ENCODE data around the gene CTAG2. TPM values are rescaled to one million over a fixed set of nuclear protein-coding genes. Genes with fewer than 3 reads are reported as not detected.
"Not testable (repeated sequence)": the region's sequence is repeated elsewhere in the genome, so short reads cannot be mapped to it uniquely, and the experiment has no call there.

The CTAG2 gene
- total RNA-seq: not detected in 2 replicates

DNA sequence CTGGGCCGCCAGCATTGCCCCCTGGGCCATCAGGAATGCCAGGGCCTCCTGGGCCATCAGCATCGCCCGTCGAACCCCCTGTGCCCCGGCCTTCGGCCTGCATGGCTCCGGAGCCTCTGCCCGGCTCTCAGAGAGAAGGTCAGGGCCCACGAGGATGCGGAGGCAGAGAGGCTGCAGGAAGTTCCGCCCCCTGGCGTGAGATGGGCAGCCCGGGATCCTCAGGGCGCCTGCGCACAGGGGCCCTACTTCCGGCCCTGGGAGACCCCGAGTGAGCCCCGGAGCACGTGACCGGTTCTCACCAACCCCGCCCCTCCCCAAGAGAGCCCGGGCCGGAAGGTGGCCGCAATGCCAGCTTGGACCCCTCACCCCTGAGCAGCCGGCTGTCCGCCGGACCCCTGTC, at the start of gene CTAG2:
CTAG2 (minus strand) TSS at position 167 of the 400 bp plus-strand sequence; CDS start at position 103, 64 bp downstream.
- intact Hi-C loops (cut with micrococcal nuclease): not testable (repeated sequence)

DNA sequence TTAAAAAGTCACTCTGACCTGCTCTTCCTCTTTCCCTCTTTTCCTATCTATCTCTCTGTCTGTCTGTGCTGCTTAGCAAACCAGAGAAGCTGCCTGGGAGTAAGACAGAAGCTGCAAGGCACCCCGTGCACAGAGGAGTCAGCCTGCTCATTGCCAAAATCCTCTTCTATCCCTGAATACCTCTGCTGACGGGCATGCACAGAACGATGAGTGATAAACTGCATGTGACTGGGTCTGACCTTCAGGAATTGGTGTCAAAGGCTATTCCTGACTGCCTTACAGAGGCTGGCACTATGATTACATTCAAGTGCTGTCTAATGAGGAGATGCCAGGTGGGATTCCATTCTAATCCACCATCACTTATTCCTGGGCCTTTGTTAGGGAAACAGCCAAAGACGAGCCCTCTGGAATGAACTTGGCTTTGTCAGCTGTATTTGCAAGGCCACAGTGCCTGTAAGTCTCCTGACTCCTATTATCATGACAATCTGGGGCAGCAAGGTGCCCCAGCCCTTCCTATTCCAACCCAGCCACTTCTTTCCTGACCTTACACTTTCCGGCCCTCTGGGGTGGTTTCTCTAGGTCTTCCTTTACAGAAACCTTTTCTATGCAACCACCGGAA, 45.4 kb upstream of the CTAG2 start:
- intact Hi-C loops (cut with micrococcal nuclease): no loop called here

DNA sequence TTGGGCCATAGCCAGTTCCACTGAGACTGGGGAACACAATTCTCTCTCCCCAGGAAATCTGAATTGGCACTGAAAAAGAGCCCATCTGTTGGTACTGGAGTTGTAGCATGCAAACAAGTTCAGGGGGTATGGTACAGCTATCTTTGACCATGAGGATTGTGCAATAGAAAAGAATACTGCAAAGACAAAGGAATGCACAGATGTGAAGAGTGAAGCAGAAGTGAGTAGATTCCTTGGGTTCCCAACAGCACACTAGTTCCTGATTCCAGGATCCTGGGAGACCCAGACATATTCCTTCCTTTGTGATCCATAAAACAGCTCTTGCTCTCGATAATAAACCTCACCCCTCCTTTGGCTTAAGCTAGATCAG, 43.3 kb upstream of the CTAG2 start:
- intact Hi-C loops (cut with micrococcal nuclease): no loop called here

DNA sequence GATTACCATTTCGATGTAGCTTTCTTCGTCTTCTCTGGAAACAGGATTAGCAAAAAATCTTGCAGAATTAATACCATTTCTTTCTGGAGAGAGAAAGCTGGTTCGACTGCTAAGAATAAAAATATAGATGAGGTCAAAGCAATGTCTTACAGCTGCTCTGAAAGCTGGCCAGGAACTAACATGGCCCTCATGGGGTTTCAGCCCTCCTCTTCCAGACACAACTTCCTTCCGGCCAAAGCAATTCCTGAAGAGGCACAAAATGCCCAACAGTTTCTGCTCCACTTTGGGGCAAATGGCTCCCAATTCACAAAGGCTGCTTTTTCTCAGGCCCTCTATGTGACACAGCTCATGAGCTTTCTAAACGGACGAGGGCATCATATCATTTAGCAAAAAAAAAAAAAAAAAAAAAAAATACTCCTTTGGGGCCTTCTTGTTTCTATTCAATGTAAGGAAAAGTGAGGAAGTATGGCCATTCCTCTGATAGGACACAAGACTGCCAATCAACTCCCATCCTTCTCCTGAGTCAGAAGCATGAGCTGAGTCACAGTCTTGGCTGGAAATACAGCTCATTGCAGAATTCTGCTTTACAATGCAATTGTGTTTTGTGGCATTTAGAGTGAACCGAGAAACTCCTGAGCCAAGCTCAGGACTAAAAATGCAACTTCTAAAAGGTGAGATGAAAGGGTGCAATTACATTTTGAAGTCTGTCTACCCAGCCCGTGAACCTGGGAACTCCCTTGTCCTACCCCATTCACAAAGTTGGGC, 42.7 kb upstream of the CTAG2 start:
- intact Hi-C loops (cut with micrococcal nuclease): no loop called here

DNA sequence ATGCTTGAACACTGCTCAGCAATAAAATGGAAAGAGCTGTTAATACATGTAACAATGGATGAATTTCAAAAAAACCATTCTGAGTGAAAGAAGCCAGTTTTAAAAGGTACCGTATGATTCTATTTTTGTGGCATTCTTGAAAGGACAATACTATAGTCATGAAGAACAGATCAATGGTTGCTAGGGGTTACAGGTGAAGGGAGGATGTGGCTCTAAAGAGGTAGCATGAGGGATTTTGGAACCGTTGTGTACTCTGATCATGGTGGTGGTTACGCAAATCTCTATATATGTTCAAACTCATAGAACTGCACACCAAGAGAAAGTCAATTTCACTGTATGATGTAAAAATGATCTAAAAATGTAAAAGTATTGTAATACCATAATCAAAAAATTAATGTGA, 40.0 kb upstream of the CTAG2 start:
- intact Hi-C loops (cut with micrococcal nuclease): no loop called here

DNA sequence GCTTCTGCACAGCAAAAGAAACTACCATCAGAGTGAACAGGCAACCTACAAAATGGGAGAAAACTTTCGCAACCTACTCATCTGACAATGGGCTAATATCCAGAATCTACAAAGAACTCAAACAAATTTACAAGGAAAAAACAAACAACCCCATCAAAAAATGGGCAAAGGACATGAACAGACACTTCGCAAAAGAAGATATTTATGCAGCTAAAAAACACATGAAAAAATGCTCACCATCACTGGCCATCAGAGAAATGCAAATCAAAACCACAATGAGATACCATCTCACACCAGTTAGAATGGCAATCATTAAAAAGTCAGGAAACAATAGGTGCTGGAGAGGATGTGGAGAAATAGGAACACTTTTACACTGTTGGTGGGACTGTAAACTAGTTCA, 37.1 kb upstream of the CTAG2 start:
- intact Hi-C loops (cut with micrococcal nuclease): not testable (repeated sequence)

DNA sequence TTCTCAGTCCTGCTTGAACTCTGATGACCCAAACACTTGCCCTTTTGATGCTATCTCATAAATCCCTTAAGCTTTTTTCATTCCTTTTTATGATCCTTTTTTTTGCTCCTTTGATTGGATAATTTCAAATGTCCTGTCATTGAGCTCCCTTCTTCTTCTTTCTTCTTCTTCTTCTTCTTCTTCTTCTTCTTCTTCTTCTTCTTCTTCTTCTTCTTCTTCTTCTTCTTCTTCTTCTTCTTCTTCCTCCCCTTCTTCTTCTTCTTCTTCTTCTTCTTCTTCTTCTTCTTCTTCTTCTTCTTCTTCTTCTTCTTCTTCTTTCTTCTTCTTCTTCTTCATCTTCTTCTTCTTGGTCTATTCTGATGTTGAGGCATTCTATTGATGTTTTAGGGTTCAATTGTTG, 18.7 kb upstream of the CTAG2 start:
- intact Hi-C loops (cut with micrococcal nuclease): not testable (repeated sequence)

DNA sequence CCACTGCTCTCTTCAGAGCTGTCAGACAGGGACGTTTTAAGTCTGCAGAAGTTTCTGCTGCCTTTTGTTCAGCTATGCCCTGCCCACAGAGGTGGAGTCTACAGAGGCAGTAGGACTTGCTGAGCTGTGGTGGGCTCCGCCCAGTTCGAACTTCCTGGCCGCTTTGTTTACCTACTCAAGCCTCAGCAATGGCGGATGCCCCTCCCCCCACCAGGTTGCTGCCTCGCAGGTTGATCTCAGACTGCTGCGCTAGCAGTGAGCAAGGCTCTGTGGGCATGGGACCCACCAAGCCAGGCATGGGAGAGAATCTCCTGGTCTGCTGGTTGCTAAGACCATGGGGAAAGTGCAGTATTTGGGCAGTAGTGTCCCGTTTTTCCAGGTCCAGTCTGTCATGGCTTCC, 17.5 kb upstream of the CTAG2 start:
- intact Hi-C loops (cut with micrococcal nuclease): not testable (repeated sequence)

DNA sequence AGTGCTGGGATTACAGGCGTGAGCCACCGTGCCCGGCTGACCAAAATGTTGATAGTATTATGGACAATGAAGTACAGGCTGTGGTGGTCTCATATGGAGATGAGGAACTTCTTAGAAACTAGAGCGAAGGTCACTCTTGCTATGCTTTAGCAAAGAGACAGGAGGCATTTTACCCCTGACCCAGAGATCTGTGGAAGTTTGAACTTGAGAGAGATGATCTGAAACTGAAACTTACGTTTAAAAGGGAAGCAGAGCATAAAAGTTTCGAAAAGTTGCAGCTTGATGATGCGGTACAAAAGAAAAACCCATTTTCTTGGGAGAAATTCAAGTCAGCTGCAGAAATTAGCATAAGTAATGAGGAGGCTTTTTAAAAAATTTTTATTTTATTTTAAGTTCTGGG, 8.5 kb upstream of the CTAG2 start:
- intact Hi-C loops (cut with micrococcal nuclease): no loop called here

DNA sequence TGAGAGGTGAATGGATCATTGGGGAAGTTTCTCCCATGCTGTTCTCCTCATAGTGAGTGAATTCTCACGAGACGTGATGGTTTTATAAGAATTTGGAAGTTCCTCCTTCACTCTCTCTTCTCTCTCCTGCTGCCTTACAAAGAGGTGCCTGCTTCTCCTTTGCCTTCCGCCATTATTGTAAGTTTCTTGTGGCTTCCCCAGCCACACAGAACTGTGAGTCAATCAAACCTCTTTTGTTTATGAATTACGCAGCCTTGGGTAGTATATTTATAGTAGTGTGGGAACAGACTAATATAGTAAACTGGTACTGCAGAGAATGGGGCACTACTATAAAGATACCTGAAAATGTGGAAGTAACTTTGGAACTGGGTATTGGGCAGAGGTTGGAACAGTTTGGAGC, 7.8 kb upstream of the CTAG2 start:
- intact Hi-C loops (cut with micrococcal nuclease): no loop called here

DNA sequence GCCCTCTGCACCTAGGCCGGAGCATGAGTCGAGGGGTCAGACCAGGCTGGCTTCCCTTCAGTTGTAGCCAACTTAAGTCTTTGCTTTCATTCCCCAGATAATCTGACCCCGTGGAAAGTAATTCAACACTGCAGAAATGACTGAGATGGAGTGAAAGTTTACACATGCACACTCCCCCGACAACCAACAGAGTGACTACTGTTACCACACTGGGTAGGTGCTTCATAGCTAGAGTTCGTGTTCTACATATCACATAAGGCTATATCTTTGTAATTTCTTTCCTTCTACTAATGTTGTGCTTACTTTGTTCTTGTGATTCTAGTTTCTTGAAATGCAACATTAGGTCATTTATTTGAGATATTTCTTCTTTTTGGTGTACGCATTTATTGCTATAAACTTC, 7.2 kb upstream of the CTAG2 start:
- intact Hi-C loops (cut with micrococcal nuclease): no loop called here

DNA sequence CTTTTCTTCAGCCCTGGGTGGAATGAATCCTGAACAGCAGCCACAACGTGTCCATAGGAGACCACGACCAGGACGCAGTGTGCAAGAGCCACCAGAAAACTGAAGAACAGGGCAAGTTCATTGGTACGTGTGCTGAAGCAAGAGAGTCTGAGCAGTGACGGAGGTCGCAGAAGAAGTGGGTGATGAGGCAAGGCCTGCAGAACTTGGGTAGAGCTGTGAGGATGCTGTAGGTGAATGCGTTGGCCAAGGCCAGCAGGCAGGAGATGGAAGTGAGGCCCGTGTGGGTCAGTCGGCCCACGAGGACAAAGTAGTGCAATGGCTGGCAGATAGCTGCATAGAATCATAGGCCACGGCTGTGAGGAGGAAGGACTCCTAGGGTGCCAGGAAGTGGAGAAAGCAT, 5.6 kb upstream of the CTAG2 start:
- intact Hi-C loops (cut with micrococcal nuclease): no loop called here

DNA sequence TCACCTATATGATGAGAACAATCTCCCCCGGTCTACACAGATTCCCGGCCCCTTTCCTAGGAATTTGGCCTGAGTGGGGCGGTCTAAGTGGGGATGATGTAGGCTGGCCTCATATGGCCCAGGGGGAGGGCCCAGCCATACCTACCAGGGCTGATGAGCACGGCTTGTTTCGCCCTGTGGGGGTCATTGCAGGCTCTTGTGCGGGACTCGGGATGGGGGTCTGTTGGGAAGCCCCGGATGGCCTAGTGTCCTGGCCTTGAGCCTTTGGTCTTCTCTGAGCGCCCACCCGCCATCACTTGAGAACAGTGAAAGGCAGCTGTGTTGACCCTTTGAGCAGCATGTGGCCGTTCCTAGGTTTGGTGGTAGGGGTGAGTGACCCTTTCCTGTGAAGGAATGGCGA, 4.8 kb upstream of the CTAG2 start:
- intact Hi-C loops (cut with micrococcal nuclease): no loop called here

DNA sequence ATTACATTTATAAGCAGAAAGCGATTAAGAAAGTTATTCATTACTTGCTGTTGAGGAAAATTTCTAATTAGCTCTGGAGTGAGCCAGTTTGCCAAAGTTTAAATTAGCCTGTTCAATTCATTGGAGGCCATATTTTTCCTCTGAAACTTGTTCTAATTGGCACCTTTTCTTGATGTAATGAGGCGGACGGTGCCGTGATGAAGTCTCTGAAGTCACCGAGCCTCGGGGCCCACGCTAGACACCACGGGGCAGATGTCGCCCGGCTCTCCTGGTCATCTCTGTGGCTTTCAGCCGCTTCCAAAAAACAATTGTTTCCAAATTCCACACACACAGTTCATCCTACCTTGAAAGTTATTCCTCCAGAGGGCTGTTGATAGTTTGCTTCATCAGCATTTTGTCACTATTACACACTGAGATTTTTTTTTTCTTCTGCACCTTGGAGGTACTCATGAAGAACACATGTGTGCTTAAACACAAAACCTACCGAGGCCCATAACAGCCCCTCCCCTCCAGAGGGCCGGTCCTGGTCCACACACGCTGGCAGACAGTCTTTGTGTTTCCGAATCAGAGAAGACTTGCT, 3.9 kb upstream of the CTAG2 start:
- intact Hi-C loops (cut with micrococcal nuclease): no loop called here

DNA sequence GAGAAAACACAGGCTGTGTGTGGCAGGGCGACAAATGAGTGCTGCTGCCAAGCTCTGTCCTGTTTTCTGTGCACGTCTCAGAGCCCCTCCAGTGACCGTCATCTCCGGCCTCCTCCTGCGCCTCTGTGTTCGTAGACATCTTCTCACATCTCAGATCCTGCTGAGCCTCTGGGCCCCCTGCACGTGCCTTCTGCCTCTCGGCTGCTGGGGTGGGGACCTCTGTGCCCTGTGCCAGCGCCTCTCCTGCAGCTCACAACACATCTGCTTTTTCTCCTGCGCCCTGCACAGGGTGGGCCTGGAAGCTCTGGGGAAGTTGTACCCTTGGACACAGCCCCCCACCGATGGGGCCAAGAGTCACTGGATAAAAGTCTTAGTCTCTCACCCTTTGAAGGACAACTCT, 2.4 kb upstream of the CTAG2 start:
- intact Hi-C loops (cut with micrococcal nuclease): no loop called here

DNA sequence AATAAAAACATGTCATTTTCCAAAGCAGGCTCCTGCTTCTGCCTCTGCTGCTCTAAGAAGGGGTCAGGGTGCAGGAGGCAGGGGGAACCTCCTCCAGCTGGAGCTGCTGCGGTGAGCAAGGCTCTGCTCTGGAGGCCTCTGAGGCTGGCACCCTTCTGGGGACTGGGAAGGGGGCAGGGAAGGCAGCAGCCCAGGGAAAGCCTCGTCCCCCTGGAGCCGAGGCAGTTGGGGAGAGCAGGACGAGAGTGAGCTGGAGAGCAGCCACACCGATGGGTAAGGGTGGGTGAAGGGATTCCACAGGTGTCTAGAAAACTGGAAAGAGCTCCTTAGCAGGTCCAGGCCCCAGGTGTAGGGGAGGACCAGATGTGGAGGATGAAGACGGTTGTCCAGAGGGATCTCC, 2.0 kb upstream of the CTAG2 start:
- intact Hi-C loops (cut with micrococcal nuclease): no loop called here

DNA sequence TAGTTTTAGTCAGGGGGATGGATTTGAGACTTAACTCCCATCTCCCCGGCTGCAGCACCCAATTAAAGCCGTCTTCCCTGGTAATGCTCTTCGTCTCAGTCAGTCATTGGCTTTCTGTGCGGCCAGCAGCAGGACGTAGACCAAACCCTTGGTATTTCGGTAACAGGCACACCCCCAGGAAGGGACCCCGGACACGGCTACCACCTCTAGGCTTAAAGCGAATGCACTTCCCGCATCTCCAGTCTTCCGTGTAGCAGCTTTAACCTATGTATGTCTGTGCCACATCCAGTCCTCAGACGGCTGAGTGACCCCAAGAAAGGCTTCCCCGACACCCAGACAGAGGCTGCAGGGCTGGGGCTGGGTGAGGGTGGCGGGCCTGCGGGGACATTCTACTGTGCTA, 1.5 kb upstream of the CTAG2 start:
- intact Hi-C loops (cut with micrococcal nuclease): no loop called here

DNA sequence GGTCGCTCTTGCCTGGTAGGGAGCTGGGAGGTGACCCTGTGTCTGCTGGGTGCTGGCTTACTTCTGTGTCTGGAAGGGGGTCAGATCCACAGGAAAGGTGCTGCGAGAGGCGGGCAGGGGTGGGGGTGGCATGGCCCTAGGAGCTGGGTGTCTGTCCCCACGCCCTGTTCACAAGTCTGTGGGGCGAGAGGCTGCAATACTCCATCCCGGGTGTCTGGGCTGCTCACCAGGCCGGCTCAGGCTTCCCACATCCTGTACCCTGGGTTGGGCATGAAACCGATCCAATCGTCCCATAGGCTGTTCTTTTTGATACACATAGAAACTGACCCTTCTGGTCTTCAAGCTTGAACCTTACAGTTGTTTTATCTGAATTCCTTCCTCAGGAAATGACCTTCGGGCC, 993 bp upstream of the CTAG2 start:
- intact Hi-C loops (cut with micrococcal nuclease): no loop called here

DNA sequence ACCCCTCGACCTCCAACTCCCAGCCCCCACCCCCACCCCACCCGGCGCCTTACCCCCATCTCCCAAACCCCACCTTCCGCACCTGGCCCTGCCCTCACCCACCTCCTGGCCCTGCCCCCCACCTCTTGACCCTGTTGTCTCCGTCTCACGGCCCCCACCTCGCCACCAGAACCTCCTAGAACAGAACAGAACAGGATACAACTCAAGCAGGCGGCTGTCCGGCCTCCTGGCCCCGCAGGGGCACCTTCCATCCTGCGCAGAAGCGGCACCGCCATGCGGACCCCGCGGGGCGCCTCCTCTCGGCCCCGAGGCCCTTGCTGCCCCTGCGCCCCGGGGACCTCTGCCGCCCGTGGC, 354 bp downstream of the CTAG2 start:
- intact Hi-C loops (cut with micrococcal nuclease): no loop called here

DNA sequence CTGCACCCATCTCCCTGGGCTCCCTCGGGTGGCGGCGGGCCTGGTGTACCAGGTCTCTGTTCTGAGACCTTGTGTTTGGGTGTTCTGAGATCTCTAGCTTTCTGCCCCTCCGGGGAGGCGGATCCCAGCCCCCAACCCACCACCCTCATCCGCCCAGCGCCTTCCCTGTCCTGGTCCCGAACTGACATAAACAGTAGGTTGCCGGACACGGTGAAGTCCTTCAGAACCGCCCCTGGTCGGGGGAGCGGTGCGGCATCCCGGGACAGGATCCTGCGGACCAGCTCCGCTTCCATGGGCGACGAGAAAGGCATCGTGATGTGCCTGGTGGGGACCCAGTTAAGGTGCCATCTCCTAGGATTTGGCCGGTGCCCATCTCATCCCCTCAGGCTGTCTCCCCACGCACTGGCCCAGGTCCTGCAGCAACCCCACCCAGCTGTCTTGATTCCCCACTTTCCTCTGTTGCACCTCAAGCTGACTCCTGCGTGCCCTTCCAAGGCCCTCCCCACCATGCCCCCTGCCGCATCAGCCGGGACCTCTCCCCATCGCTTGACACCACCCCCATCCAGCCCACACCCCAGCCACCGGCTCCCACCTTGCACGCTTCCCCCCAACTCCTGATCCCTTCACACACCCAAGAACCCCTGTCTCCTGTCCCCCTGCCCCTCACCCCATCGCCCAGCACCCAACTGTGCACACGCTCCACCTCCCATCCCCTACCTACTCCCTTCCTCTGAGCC, 900 bp downstream of the CTAG2 start:
- intact Hi-C loops (cut with micrococcal nuclease): no loop called here

DNA sequence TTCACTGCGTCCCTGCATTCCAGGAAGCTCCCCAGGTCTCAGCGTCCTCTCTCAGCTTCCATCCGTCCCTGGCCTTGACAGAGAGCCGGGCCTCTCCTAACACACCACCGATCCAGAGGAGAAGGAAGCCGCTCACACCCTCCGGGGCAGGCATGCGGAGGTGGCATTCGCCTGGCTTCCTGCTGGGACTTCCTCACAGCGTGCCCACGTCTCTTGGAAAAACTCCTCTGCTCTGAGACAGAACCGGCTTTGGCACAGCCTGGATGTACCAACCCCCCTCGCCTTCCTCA, 3.2 kb downstream of the CTAG2 start:
- intact Hi-C loops (cut with micrococcal nuclease): no loop called here

DNA sequence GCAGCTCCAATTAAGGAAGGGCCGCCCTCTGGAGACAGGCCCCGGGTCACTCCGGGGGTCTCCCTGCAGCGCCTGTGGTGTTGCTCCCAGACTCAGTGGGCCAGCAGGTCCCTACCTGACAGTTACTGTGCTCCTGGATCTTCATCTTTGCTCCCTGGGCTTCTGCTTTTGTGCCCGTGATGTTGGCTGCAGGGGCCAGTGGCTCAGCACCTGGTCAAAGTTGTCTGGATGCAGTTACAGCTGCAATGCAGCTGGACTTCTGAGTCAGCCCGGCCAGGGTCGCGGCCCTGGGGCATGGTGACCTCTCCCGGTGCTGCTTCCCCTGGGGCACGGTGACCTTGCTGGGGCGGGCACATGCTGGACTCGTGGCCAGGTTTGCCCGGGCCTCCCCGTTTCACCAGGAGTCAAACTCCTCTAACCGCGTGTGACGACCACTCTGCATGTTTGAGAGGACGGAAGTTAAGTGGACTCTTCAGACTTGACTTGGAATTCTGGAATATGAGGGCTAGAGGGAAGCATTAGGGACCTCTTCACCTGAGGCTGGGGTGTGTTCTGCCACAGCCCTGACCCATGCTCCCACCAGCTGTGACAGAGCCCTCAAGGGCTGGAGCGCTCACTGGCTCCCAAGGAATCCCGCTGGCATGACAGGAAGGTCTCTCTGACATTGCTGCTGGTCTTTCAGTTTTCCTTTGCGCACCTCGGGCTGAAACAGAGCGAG, 3.7 kb downstream of the CTAG2 start:
- intact Hi-C loops (cut with micrococcal nuclease): no loop called here

Measured in T-helper 2 cell treated with Interferon-gamma antibody and Interleukin-4, amounts not matched to agents 100 ng/mL and 5 ng/mL, for 36 hours (primary cell).